SK-N-SH treated with all-trans-retinoic acid at 6 μM for 48 hours (cell line): ENCODE data around the gene ASCL3.
"Not testable (repeated sequence)": the region's sequence is repeated elsewhere in the genome, so short reads cannot be mapped to it uniquely, and the experiment has no call there.

Experiments
- ATAC-seq: fragments of 200-7000 bp; cut with Tn5 transposase; 3 replicates; pipeline ENCODE4 v1.9.1; 2020; ENCODE audit warnings: mild to moderate bottlenecking, moderate library complexity
- ARNTL ChIP-seq: fragments of 450-650 bp; formaldehyde crosslinking; IDR thresholded peaks from 2 replicates; pipeline ENCODE4 v1.5.0; 2020; ENCODE audit warnings: low read depth, mild to moderate bottlenecking, moderate library complexity, borderline replicate concordance
- BACH2 ChIP-seq: fragments of 250-450 bp; sonication (Bioruptor Pico); IDR thresholded peaks from 2 replicates; pipeline ENCODE4 v1.9.0; 2021; ENCODE audit warnings: mild to moderate bottlenecking, borderline replicate concordance
- CREB5 ChIP-seq: fragments of 250-450 bp; sonication (Bioruptor Pico); IDR thresholded peaks from 2 replicates; pipeline ENCODE4 v1.5.1; 2020; ENCODE audit warnings: low read depth, mild to moderate bottlenecking, moderate library complexity
- CSDC2 ChIP-seq: fragments of 250-450 bp; sonication (Bioruptor Pico); IDR thresholded peaks from 2 replicates; pipeline ENCODE4 v1.5.0; 2020; ENCODE audit warnings: mild to moderate bottlenecking, moderate library complexity
- CSRNP3 ChIP-seq: fragments of 250-450 bp; sonication (Bioruptor Pico); IDR thresholded peaks from 2 replicates; pipeline ENCODE4 v1.5.1; 2021; ENCODE audit warnings: mild to moderate bottlenecking, moderate library complexity
- ESRRG ChIP-seq: fragments of 250-450 bp; sonication (Bioruptor Pico); IDR thresholded peaks from 2 replicates; pipeline ENCODE4 v1.6.1; 2021; ENCODE audit warnings: mild to moderate bottlenecking
- GLIS3 ChIP-seq: fragments of 250-450 bp; sonication (Bioruptor Pico); IDR thresholded peaks from 2 replicates; pipeline ENCODE4 v1.5.0; 2020; ENCODE audit warnings: mild to moderate bottlenecking, moderate library complexity
- ISL1 ChIP-seq: fragments of 250-450 bp; sonication (Bioruptor Pico); IDR thresholded peaks from 2 replicates; pipeline ENCODE4 v2.1.2; 2022; ENCODE audit warnings: mild to moderate bottlenecking, moderate library complexity
- OSR1 ChIP-seq: fragments of 250-450 bp; sonication (Bioruptor Pico); IDR thresholded peaks from 2 replicates; pipeline ENCODE4 v1.8.0; 2022; ENCODE audit warnings: moderate library complexity, mild to moderate bottlenecking, inconsistent platforms
- PATZ1 ChIP-seq: fragments of 250-450 bp; sonication (Bioruptor Pico); IDR thresholded peaks from 2 replicates; pipeline ENCODE4 v1.8.0; 2020; ENCODE audit warnings: mild to moderate bottlenecking, moderate library complexity, borderline replicate concordance
- POU6F1 ChIP-seq: fragments of 250-450 bp; sonication (Bioruptor Pico); IDR thresholded peaks from 2 replicates; pipeline ENCODE4 v1.8.0; 2021; ENCODE audit warnings: low read depth, mild to moderate bottlenecking, moderate library complexity, borderline replicate concordance
- PPARA ChIP-seq: fragments of 250-450 bp; sonication (Bioruptor Pico); IDR thresholded peaks from 2 replicates; pipeline ENCODE4 v1.5.0; 2020; ENCODE audit warnings: mild to moderate bottlenecking, borderline replicate concordance
- RARB ChIP-seq: fragments of 250-450 bp; sonication (Bioruptor Pico); IDR thresholded peaks from 2 replicates; pipeline ENCODE4 v1.8.0; 2021; ENCODE audit warnings: mild to moderate bottlenecking, moderate library complexity
- SNAI2 ChIP-seq: fragments of 250-450 bp; sonication (Bioruptor Pico); IDR thresholded peaks from 2 replicates; pipeline ENCODE4 v1.5.0; 2020; ENCODE audit warnings: mild to moderate bottlenecking, moderate library complexity
- TCF4 ChIP-seq: fragments of 250-450 bp; sonication (Bioruptor Pico); IDR thresholded peaks from 2 replicates; pipeline ENCODE4 v1.8.0; 2021; ENCODE audit warnings: mild to moderate bottlenecking, moderate library complexity, borderline replicate concordance
- TOX ChIP-seq: fragments of 250-450 bp; sonication (Bioruptor Pico); IDR thresholded peaks from 2 replicates; pipeline ENCODE4 v1.8.0; 2021; ENCODE audit warnings: mild to moderate bottlenecking, moderate library complexity, borderline replicate concordance
- TSHZ2 ChIP-seq: fragments of 250-450 bp; sonication (Bioruptor Pico); IDR thresholded peaks from 2 replicates; pipeline ENCODE4 v1.5.0; 2020; ENCODE audit warnings: mild to moderate bottlenecking, moderate library complexity
- ZC3H10 ChIP-seq: fragments of 250-450 bp; sonication (Bioruptor Pico); IDR thresholded peaks from 2 replicates; pipeline ENCODE4 v1.5.1; 2021; ENCODE audit warnings: mild to moderate bottlenecking, moderate library complexity
- ZFP30 ChIP-seq: fragments of 450-650 bp; formaldehyde crosslinking; IDR thresholded peaks from 2 replicates; pipeline ENCODE4 v1.5.0; 2022; ENCODE audit warnings: mild to moderate bottlenecking, moderate library complexity
- ZNF565 ChIP-seq: fragments of 450-650 bp; formaldehyde crosslinking; conservative IDR thresholded peaks from 2 replicates; pipeline ENCODE4 v1.5.0; 2020; ENCODE audit warnings: low read depth, mild to moderate bottlenecking, moderate library complexity
- ZNF8 ChIP-seq: fragments of 450-650 bp; formaldehyde crosslinking; IDR thresholded peaks from 2 replicates; pipeline ENCODE4 v1.5.0; 2020; ENCODE audit warnings: mild to moderate bottlenecking, moderate library complexity

ASCL3 gene

GRCh38 chr11:8987446-8987845 lies 44.6 kb upstream of the ASCL3 start:
- TF ChIP-seq OSR1 (CRISPR knock-in tag) = no peak
- no peak for TF ChIP-seq CREB5
- no peak for TF ChIP-seq CSRNP3 (CRISPR knock-in tag)
- no peak for TF ChIP-seq TOX (CRISPR knock-in tag)
- no peak for TF ChIP-seq RARB (CRISPR knock-in tag)
- no peak for TF ChIP-seq ZFP30 (CRISPR knock-in tag)
- no peak for TF ChIP-seq CSDC2 (CRISPR knock-in tag)
- no peak for TF ChIP-seq ISL1 (CRISPR knock-in tag)
- TF ChIP-seq POU6F1 (CRISPR knock-in tag) = no peak
- TF ChIP-seq ZNF8 (CRISPR knock-in tag) = no peak
- no peak for TF ChIP-seq TCF4 (CRISPR knock-in tag)
- no peak for TF ChIP-seq PATZ1
- no peak for TF ChIP-seq BACH2 (CRISPR knock-in tag)
- TF ChIP-seq ESRRG (CRISPR knock-in tag) = no peak
- TF ChIP-seq, all 23 proteins: peak for 0
- no peak for ATAC-seq

- not testable (repeated sequence) for ATAC-seq
Measured at GRCh38 chr11:8986772-8987171, 44.0 kb upstream of the ASCL3 start.

GRCh38 chr11:8985462-8985861 lies 42.6 kb upstream of the ASCL3 start:
- no peak for ATAC-seq
- TF ChIP-seq SNAI2 (CRISPR knock-in tag) (no peak), ISL1 (CRISPR knock-in tag) (no peak), CSDC2 (CRISPR knock-in tag) (no peak), ESRRG (CRISPR knock-in tag) (no peak), CSRNP3 (CRISPR knock-in tag) (no peak), PPARA (CRISPR knock-in tag) (no peak), POU6F1 (CRISPR knock-in tag) (no peak), TSHZ2 (CRISPR knock-in tag) (no peak), GLIS3 (CRISPR knock-in tag) (no peak), ZNF565 (CRISPR knock-in tag) (no peak), OSR1 (CRISPR knock-in tag) (no peak), ZFP30 (CRISPR knock-in tag) (no peak), ZC3H10 (no peak), TCF4 (CRISPR knock-in tag) (no peak), TOX (CRISPR knock-in tag) (no peak), ARNTL (CRISPR knock-in tag) (no peak), BACH2 (CRISPR knock-in tag) (no peak)
- TF ChIP-seq, all 23 proteins: peak for 0
